SK-N-SH (cell line): ENCODE measurements around the gene IFIT1. TPM values are rescaled to one million over a fixed set of nuclear protein-coding genes. Genes with fewer than 3 reads are reported as not detected.

Experiments
- CTCF ChIA-PET: fragments of 300-600, 350-600 bp; formaldehyde crosslinking; extraction: SDS; loops from one replicate; lab custom pipeline; 2021; lab: Yijun Ruan, JAX
- POLR2A ChIA-PET: fragments of 350-600 bp; sonication (Branson Sonifier 250); formaldehyde crosslinking; extraction: SDS; loops from one replicate; lab custom pipeline; 2020; ENCODE audit warnings: antibody characterized with exemption, inconsistent platforms; lab: Yijun Ruan, JAX
- DNase-seq: peaks from one replicate; pipeline ENCODE4 v3.0.0; 2012
- H2AFZ ChIP-seq: fragments of 200-600 bp; sonication (generic); 2 replicates; pipeline ENCODE4 v1.8.1; 2016; ENCODE audit warnings: antibody characterized with exemption, mild to moderate bottlenecking, low read depth
- H3F3A ChIP-seq: fragments of 200-600 bp; sonication (generic); replicated peaks from 2 replicates; pipeline ENCODE3; 2016; ENCODE audit warnings: antibody characterized with exemption, mild to moderate bottlenecking; ENCODE audit not compliant: insufficient read depth
- H3K27ac ChIP-seq, 2 experiments: fragments of 200-500 bp in 1 of 2; fragments of 200-600 bp in 1 of 2; sonication (Bioruptor generic) in 1 of 2; sonication (generic), shearing (Covaris generic) in 1 of 2; 2 replicates each; pipeline versions ENCODE4 v1.5.1 to v1.6.1; 2014 to 2016; ENCODE audit warnings: low read depth in 2 of 2, inconsistent platforms in 1 of 2, low read length in 1 of 2, mild to moderate bottlenecking in 1 of 2, mixed read lengths in 1 of 2
- H3K27me3 ChIP-seq: fragments of 200-600 bp; sonication (generic), shearing (Covaris generic); 2 replicates; pipeline ENCODE4 v1.6.1; 2016; ENCODE audit warnings: mixed run types; ENCODE audit not compliant: insufficient read depth
- H3K36me3 ChIP-seq, 2 experiments: fragments of 200-500 bp in 1 of 2; fragments of 200-600 bp in 1 of 2; sonication (Bioruptor generic) in 1 of 2; sonication (generic) in 1 of 2; replicated peaks in 1 of 2; 2 replicates each; pipeline versions ENCODE3 to v1.5.1; 2014 to 2016; ENCODE audit warnings: low read length in 1 of 2, mild to moderate bottlenecking in 1 of 2; ENCODE audit not compliant: insufficient read depth in 2 of 2, control insufficient read depth in 1 of 2
- H3K4me1 ChIP-seq, 2 experiments: fragments of 200-500 bp in 1 of 2; fragments of 200-600 bp in 1 of 2; sonication (Bioruptor generic) in 1 of 2; sonication (generic), shearing (Covaris generic) in 1 of 2; 2 replicates each; pipeline versions ENCODE4 v1.5.1 to v1.6.1; 2014 to 2016; ENCODE audit warnings: low read depth in 1 of 2, low read length in 1 of 2, mixed run types in 1 of 2; ENCODE audit not compliant: insufficient read depth in 2 of 2, control insufficient read depth in 1 of 2
- H3K4me2 ChIP-seq: fragments of 200-600 bp; sonication (generic), shearing (Covaris generic); 2 replicates; pipeline ENCODE4 v1.6.1; 2017; ENCODE audit warnings: mixed run types
- H3K4me3 ChIP-seq, 2 experiments: fragments of 200-500 bp in 1 of 2; fragments of 200-600 bp in 1 of 2; sonication (Bioruptor generic) in 1 of 2; sonication (generic), shearing (Covaris generic) in 1 of 2; 2 replicates each; pipeline versions ENCODE4 v1.5.1 to v1.8.1; 2014 to 2016; ENCODE audit warnings: low read depth in 2 of 2, inconsistent platforms in 1 of 2, low read length in 1 of 2, mild to moderate bottlenecking in 1 of 2, mixed read lengths in 1 of 2, moderate library complexity in 1 of 2
- H3K79me2 ChIP-seq: fragments of 200-600 bp; sonication (generic); 2 replicates; pipeline ENCODE4 v1.8.1; 2017; ENCODE audit warnings: mild to moderate bottlenecking; ENCODE audit not compliant: insufficient read depth
- H3K9ac ChIP-seq: fragments of 200-600 bp; sonication (generic); 2 replicates; pipeline ENCODE4 v1.6.1; 2017; ENCODE audit warnings: mixed run types
- H3K9me2 ChIP-seq: fragments of 200-600 bp; sonication (generic); 2 replicates; pipeline ENCODE4 v1.6.1; 2017; ENCODE audit warnings: mixed run types
- H3K9me3 ChIP-seq: fragments of 200-600 bp; sonication (generic); 2 replicates; pipeline ENCODE4 v1.6.1; 2017; ENCODE audit warnings: mixed run types, mild to moderate bottlenecking, moderate library complexity
- H4K20me1 ChIP-seq: fragments of 200-600 bp; sonication (generic); 2 replicates; pipeline ENCODE4 v1.6.1; 2017; ENCODE audit warnings: mild to moderate bottlenecking, mixed run types; ENCODE audit not compliant: insufficient read depth
- ELF1 ChIP-seq: IDR thresholded peaks from 2 replicates; pipeline ENCODE4 v1.4.0; 2012
- EP300 ChIP-seq, 2 experiments: IDR thresholded peaks; 2 replicates each; pipeline versions ENCODE4 v1.4.0 to v1.6.1; 2012; ENCODE audit warnings: borderline replicate concordance in 1 of 2, low read depth in 1 of 2, low read length in 1 of 2
- FOSL2 ChIP-seq: IDR thresholded peaks from 2 replicates; pipeline ENCODE4 v1.4.0; 2012; ENCODE audit warnings: low read depth, mild to moderate bottlenecking, moderate library complexity, borderline replicate concordance
- FOXJ3 ChIP-seq: sonication (generic); formaldehyde crosslinking; IDR thresholded peaks from 2 replicates; pipeline ENCODE4 v1.5.1; 2020; ENCODE audit warnings: mild to moderate bottlenecking, missing genetic modification reagents
- FOXM1 ChIP-seq: IDR thresholded peaks from 2 replicates; pipeline ENCODE4 v1.4.0; 2012; ENCODE audit warnings: low read depth, mild to moderate bottlenecking
- JUND ChIP-seq: IDR thresholded peaks from 2 replicates; pipeline ENCODE4 v1.4.0; 2012
- MXI1 ChIP-seq: IDR thresholded peaks from 2 replicates; pipeline ENCODE4 v1.6.1; 2012; ENCODE audit warnings: mild to moderate bottlenecking, low read depth, low read length, improper control_type of control experiment
- NFIC ChIP-seq: IDR thresholded peaks from 2 replicates; pipeline ENCODE4 v1.4.0; 2012; ENCODE audit warnings: borderline replicate concordance
- NRF1 ChIP-seq: IDR thresholded peaks from 2 replicates; pipeline ENCODE4 v1.6.1; 2012; ENCODE audit warnings: low read depth, mild to moderate bottlenecking, low read length
- POLR2AphosphoS5 ChIP-seq: IDR thresholded peaks from 2 replicates; pipeline ENCODE4 v1.6.1; 2012; ENCODE audit warnings: low read depth, low read length
- RCOR1 ChIP-seq: fragments of 150-350 bp; IDR thresholded peaks from 2 replicates; pipeline ENCODE4 v1.6.1; 2017; ENCODE audit warnings: antibody characterized with exemption, low read length
- RXRA ChIP-seq: IDR thresholded peaks from 2 replicates; pipeline ENCODE4 v1.4.0; 2012; ENCODE audit warnings: low read depth, mild to moderate bottlenecking, borderline replicate concordance
- TAF1 ChIP-seq: IDR thresholded peaks from 2 replicates; pipeline ENCODE4 v1.6.1; 2012; ENCODE audit warnings: low read depth, mild to moderate bottlenecking, low read length, moderate library complexity, borderline replicate concordance
- TCF12 ChIP-seq: IDR thresholded peaks from 2 replicates; pipeline ENCODE4 v1.4.0; 2012
- WGBS: methylation state at CpG from one replicate; pipeline ENCODE4 v1.1.6; 2017; ENCODE audit warnings: low lambda C conversion rate; 5-methylcytosine and 5-hydroxymethylcytosine counted together
- polyA plus RNA-seq, 3 experiments: library from polyadenylated mRNA; depleted of rRNA; stranded (reverse); fragments of >200 nt; gene quantifications; 2 replicates each; pipeline ENCODE4 v1.2.3, GENCODE V29; 2012
- TF ChIP-seq, protein P1 (sequence below): fragments of 150-350 bp; IDR thresholded peaks from 2 replicates; pipeline ENCODE4 v1.6.1; 2016; ENCODE audit warnings: mild to moderate bottlenecking, low read depth, low read length
- TF ChIP-seq, protein P2 (sequence below): IDR thresholded peaks from 2 replicates; pipeline ENCODE4 v1.4.0; 2012; ENCODE audit warnings: low read depth, borderline replicate concordance
- TF ChIP-seq, protein P3 (sequence below): IDR thresholded peaks from 2 replicates; pipeline ENCODE4 v1.4.0; 2012; ENCODE audit warnings: low read depth
- TF ChIP-seq, protein P4 (sequence below): fragments of 150-350 bp; IDR thresholded peaks from 2 replicates; pipeline ENCODE4 v1.6.1; 2017; ENCODE audit warnings: antibody characterized with exemption, low read length, low read depth, borderline replicate concordance
- TF ChIP-seq, protein P5 (sequence below): fragments of 200-600 bp; sonication (generic); IDR thresholded peaks from 2 replicates; pipeline ENCODE4 v1.6.1; 2017; ENCODE audit warnings: antibody characterized with exemption, mild to moderate bottlenecking, moderate library complexity

IFIT1 gene
- polyA plus RNA-seq, 1 of the 3 experiments (the other 2 are of a cell fraction), result 4.4 TPM

DNA sequence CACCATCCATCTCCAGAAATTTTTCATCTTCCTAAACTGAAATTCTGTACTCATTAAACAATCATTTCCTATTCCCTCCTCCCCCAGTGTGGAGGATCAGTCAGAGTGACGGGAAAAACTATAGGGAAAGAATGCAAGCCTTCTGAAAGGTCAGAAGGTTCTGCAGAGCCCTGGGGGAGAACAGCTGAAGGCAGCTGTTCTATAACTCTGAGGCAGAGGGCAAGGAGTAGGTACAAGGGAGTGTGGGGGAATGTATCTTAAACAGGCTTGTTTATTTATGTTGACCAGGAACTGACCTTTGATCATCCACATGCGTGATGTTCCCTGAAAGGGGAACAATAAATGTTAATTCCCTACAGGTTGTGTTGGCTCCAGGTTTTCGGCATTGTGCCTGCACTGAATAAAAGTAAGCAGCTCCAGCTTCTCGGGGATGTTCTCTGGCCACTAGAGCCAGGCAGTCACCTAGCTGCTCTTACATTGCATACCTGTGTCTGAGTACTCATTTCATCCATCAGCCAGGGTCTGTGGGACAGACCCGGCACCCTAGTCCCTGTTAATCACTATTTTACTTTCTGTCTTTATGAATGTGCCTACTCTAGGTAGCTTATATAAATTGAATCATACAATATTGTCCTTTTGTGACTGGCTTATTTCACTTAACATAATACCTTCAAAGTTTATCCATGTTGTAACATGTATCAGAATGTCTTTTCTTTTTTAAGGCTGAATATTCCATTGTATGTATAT lies 5.8 kb downstream of the IFIT1 start:
- Histone ChIP-seq H3K4me2 (no peak overlapping the region), H3K36me3 (peaks cover 0 to 2% of the 10 kb centered on the region in 2 experiments), H3K9ac (no peak overlapping the region), H3K4me1 (peaks cover under 1 to 3% of the 10 kb centered on the region in 2 experiments; a peak in 2 of 4 replicates), H3K9me3 (no peaks in the 10 kb centered on the region), H3K4me3 (no peak overlapping the region), H4K20me1 (no peaks in the 10 kb centered on the region), H3K27me3 (no peaks in the 10 kb centered on the region), H3K27ac (no peak overlapping the region), H3F3A (no peaks in the 10 kb centered on the region), H3K79me2 (no peaks in the 10 kb centered on the region), H3K9me2 (0 out of 2 replicates have a peak, but pooled peaks cover 3% of the 10 kb centered on the region), H2AFZ (no peak overlapping the region)
- no peak for DNase-seq
- 79% methylated on average over 5 of the region's 5 CpGs for WGBS
- POLR2A ChIA-PET, result no interaction called here
- CTCF ChIA-PET, result no interaction called here
- TF ChIP-seq, protein P1, sequence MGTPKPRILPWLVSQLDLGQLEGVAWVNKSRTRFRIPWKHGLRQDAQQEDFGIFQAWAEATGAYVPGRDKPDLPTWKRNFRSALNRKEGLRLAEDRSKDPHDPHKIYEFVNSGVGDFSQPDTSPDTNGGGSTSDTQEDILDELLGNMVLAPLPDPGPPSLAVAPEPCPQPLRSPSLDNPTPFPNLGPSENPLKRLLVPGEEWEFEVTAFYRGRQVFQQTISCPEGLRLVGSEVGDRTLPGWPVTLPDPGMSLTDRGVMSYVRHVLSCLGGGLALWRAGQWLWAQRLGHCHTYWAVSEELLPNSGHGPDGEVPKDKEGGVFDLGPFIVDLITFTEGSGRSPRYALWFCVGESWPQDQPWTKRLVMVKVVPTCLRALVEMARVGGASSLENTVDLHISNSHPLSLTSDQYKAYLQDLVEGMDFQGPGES, result no peak
- TF ChIP-seq, protein P2, sequence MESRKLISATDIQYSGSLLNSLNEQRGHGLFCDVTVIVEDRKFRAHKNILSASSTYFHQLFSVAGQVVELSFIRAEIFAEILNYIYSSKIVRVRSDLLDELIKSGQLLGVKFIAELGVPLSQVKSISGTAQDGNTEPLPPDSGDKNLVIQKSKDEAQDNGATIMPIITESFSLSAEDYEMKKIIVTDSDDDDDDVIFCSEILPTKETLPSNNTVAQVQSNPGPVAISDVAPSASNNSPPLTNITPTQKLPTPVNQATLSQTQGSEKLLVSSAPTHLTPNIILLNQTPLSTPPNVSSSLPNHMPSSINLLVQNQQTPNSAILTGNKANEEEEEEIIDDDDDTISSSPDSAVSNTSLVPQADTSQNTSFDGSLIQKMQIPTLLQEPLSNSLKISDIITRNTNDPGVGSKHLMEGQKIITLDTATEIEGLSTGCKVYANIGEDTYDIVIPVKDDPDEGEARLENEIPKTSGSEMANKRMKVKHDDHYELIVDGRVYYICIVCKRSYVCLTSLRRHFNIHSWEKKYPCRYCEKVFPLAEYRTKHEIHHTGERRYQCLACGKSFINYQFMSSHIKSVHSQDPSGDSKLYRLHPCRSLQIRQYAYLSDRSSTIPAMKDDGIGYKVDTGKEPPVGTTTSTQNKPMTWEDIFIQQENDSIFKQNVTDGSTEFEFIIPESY, result no peak
- TF ChIP-seq RCOR1 (no peak), POLR2AphosphoS5 (no peak), RXRA (no peak), TAF1 (no peak), EP300 (IDR thresholded peaks at IDR 0.05; ENCODE audit: borderline replicate concordance in 1 of 2, low read depth in 1 of 2, low read length in 1 of 2) (no peak), NFIC (no peak), TCF12 (no peak), JUND (no peak), NRF1 (no peak), FOXJ3 (CRISPR knock-in tag) (no peak), MXI1 (no peak), ELF1 (no peak), FOSL2 (no peak), FOXM1 (no peak)
- TF ChIP-seq, protein P3, sequence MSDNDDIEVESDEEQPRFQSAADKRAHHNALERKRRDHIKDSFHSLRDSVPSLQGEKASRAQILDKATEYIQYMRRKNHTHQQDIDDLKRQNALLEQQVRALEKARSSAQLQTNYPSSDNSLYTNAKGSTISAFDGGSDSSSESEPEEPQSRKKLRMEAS, result no peak
- TF ChIP-seq, protein P4, sequence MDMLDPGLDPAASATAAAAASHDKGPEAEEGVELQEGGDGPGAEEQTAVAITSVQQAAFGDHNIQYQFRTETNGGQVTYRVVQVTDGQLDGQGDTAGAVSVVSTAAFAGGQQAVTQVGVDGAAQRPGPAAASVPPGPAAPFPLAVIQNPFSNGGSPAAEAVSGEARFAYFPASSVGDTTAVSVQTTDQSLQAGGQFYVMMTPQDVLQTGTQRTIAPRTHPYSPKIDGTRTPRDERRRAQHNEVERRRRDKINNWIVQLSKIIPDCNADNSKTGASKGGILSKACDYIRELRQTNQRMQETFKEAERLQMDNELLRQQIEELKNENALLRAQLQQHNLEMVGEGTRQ, result no peak
- TF ChIP-seq, protein P5, sequence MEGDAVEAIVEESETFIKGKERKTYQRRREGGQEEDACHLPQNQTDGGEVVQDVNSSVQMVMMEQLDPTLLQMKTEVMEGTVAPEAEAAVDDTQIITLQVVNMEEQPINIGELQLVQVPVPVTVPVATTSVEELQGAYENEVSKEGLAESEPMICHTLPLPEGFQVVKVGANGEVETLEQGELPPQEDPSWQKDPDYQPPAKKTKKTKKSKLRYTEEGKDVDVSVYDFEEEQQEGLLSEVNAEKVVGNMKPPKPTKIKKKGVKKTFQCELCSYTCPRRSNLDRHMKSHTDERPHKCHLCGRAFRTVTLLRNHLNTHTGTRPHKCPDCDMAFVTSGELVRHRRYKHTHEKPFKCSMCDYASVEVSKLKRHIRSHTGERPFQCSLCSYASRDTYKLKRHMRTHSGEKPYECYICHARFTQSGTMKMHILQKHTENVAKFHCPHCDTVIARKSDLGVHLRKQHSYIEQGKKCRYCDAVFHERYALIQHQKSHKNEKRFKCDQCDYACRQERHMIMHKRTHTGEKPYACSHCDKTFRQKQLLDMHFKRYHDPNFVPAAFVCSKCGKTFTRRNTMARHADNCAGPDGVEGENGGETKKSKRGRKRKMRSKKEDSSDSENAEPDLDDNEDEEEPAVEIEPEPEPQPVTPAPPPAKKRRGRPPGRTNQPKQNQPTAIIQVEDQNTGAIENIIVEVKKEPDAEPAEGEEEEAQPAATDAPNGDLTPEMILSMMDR, result no peak
